Choroid plexus epithelial cell (primary cell): ENCODE results near the gene SYTL1.
A peak's percentile ranks its signal among the peaks of the same experiment; 100 is the strongest.

Experiments
- DNase-seq: peaks from one replicate; pipeline ENCODE4 v3.0.0-alpha.2; 2010; ENCODE audit warnings: low read depth
- H3K4me3 ChIP-seq: 2 replicates; pipeline ENCODE4 v1.5.1; 2011; ENCODE audit warnings: low read depth, mild to moderate bottlenecking, control low read depth, low read length, moderate library complexity
- TF ChIP-seq, protein P1 (sequence below): conservative IDR thresholded peaks from 2 replicates; pipeline ENCODE4 v1.5.1; 2011; ENCODE audit warnings: low read depth, mild to moderate bottlenecking, control low read depth, inconsistent platforms, low read length, moderate library complexity

The SYTL1 gene

DNA sequence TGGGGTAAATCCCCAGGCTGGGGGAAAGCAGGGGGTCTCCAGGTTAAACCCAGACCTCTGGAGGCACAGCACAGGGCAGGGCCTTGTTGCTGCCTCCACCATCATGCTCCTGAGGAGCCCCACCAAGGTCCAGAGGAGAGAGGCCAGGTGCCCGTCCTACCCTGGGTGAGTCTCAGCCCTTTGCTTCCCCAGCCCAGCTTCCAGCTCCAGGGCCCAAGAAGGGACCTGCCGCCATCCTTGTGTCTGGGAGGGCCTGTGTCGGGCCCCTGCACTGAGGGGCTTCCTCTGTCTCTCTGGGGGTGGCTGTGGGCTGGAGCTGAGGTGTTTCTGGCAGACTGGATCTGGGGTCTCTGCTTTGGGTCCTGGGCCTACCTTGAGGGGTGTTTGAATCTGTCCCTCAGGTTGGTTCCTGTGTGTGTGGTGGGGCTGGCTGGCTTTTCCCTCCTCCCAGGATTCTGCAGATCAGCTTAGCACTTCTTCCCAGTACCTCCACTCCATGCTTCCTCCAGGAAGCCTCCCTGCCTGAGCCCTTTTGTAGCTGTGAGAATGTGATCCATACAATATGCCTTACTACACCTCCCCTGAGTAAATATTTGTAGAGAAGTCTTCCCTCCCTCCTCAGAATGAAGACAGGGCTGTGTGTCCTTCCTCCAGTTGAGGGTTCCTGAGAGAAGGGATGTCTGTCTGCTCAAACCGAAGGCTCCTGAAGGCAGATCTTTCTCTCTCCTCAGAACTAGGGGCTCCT, 56.8 kb downstream of the SYTL1 start:
- H3K4me3 ChIP-seq: no peak overlapping the region
- no peak for DNase-seq
- TF ChIP-seq, protein P1, sequence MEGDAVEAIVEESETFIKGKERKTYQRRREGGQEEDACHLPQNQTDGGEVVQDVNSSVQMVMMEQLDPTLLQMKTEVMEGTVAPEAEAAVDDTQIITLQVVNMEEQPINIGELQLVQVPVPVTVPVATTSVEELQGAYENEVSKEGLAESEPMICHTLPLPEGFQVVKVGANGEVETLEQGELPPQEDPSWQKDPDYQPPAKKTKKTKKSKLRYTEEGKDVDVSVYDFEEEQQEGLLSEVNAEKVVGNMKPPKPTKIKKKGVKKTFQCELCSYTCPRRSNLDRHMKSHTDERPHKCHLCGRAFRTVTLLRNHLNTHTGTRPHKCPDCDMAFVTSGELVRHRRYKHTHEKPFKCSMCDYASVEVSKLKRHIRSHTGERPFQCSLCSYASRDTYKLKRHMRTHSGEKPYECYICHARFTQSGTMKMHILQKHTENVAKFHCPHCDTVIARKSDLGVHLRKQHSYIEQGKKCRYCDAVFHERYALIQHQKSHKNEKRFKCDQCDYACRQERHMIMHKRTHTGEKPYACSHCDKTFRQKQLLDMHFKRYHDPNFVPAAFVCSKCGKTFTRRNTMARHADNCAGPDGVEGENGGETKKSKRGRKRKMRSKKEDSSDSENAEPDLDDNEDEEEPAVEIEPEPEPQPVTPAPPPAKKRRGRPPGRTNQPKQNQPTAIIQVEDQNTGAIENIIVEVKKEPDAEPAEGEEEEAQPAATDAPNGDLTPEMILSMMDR: no peak

DNA sequence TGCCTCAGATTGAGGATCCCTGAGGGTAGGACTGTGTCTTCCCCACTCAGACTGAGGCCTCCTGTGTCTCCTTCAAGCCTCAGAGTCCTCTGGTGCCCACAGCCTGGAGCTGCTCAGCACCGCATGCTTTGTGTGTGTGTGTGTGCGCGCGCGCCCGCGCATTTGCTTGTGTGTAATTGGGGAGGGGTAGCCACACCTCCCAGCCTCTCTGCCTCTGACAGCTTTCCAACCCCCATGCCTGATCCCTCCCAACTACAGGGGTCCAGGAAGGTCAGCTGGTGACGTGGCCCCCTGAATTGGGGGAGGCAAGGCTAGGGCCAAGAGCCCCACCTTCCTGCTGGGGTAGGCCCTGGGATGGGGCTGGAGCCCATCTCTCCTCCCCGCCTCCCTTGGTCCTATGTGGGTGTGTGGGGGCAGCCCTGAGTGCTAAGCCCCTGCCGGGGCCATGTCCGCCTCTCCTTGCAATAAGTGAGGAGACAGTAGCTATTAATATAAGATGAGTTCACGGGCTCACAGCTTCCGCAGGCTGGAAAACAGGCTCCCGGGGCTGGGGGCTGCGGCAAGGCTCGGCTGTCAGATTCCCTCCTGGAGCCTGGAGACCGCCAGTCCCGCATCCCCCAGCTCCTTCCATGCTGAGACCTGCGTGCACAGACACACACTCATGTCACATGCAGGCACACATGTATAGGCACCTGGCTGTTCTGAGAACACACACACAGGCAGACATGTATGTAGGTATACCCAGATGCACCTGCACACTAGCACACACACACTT, 57.6 kb downstream of the SYTL1 start:
- TF ChIP-seq, protein P1: no peak
- DNase-seq: no peak
- H3K4me3 ChIP-seq: no peak overlapping the region

DNA sequence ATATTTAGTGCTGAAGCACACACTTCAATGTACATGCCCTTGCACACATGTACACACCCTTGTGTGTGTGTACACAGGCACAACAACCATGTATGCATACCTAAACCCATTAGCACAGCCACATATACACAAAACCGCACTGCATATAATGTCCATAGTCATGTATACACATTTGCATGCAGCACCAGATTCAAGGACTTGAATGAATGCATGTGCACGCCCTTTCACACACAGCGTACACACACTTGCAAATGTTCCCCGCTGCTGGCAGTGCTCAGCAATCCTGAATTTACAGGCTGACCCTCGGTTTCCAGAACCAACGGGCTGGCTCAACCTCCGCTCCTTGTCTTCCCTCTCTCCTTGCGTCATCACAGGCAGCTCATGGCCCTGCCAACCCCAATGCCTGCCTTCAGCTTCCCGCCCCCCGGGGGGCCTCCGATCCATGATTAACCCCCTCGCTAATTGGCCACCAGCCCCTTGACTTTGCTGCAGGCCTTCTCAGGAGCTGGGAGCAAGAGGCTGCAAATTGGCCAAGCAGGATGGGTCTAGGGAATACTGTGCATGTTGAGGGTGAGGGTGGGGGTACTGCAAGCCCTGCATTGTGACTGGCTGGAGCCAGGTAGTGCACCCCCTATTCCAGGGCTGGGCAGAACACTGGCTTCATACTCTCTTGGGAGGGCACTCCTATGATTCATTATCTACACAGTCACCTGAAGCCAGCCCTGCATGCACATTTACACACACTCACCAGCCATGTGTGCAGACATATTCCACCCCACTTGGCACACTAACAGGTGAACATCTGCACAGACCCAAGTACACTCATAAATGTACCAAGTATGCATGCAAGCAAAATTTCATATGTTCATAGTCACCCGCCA, 58.5 kb downstream of the SYTL1 start:
- no peak overlapping the region for H3K4me3 ChIP-seq
- no peak for DNase-seq
- TF ChIP-seq, protein P1: no peak

DNA sequence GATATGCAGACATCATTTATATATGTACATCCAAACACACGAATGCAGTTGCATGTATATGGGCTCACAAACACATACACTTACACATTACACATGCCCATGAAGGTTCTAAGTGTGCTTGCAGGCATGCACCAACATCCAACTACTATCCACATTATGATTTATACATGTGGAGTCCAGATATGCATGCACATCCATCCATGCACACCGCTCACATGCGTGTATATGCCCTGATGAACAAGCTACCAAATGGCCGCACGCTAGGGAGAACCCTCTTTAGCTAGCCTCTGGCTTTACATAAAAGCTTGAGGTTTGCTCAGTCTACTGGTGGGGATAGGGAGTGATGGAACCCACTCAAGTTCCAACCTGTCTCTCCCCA, 59.1 kb downstream of the SYTL1 start:
- no peak for DNase-seq
- TF ChIP-seq, protein P1: no peak
- no peak overlapping the region for H3K4me3 ChIP-seq

DNA sequence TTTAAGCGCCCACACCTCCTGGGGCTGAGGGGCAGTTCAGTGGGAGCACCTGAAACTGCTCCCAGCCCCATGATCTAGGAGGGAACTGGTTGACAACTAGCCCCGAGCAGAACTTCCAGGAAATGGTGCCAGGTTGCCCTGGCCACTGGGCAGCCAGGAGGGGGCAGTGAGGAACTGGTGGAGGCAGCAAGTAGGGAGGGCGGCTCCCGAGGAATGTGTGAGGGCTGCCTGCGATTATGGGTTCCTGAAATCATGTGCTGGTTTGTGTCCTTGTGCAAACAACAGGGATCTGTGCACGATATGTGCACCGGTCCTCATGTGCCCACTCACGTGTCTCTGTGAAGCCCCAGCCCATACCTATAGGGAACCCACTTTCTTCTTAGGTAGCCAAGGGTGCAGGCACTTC, 60.5 kb downstream of the SYTL1 start:
- TF ChIP-seq, protein P1: peak; percentile 71
- DNase-seq: peak; percentile 74
- no peak overlapping the region for H3K4me3 ChIP-seq

DNA sequence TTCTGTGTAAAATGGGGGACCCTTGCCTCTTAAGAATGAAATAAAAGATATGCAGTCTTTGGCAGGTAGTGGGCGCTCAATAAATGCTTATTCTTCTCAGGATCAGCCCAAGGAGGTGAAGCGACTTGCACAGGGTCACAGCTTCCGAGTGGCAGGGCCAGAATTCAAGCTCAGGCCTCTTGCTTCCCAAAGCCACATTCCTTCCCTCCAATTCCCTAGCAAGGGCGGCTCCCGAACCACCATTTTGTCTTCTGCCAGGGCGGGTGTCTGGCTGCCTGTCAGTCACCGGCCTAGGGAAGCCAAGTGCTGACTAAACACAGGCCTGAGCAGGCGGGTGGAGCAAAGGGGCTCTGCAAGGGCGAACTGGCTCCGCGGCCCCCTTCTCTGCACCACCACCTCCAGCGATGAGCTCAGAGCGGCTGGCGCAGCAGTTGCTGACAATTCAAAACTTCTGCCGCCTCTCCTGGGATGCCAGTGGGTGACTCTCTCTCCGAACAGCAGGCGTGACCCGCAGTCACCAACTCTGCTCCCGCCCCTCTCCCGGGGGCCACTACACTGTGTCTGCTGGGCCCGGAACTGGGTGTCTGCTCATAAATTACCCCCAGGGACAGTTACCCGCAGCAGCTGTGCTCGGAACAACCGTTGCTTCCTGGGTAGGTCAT, 61.4 kb downstream of the SYTL1 start:
- TF ChIP-seq, protein P1: peak; percentile 59
- H3K4me3 ChIP-seq: no peak overlapping the region
- DNase-seq: peak; percentile 55
